Peyer's patch (tissue), 4 donors: ENCODE measurements around the gene MYL10. TPM values are rescaled to one million over a fixed set of nuclear protein-coding genes. Genes with fewer than 3 reads are reported as not detected.

Experiments used
- DNase-seq, 3 donors: peaks; one replicate each; pipeline ENCODE4 v3.0.0-alpha.2; 2017 to 2019
- H3K27ac ChIP-seq, 4 donors: fragments of 200-600 bp; sonication (generic); one replicate each; pipeline ENCODE4 v1.5.1; 2016 to 2019
- H3K27me3 ChIP-seq, 2 donors: fragments of 200-600 bp; sonication (generic); one replicate each; pipeline ENCODE4 v1.5.1; 2019
- H3K36me3 ChIP-seq, 3 donors: fragments of 200-600 bp; sonication (generic); one replicate each; pipeline ENCODE4 v1.5.1; 2016 to 2019
- H3K4me1 ChIP-seq, 4 donors: fragments of 200-600 bp; sonication (generic); one replicate each; pipeline ENCODE4 v1.5.1; 2016 to 2019
- H3K4me3 ChIP-seq, 4 donors: fragments of 200-600 bp; sonication (generic); 1 replicate in 3 of 4; 2 replicates in 1 of 4; pipeline ENCODE4 v1.5.1; 2016 to 2019; ENCODE audit warnings: mild to moderate bottlenecking in 1 of 4
- H3K9me3 ChIP-seq, 4 donors: fragments of 200-600 bp; sonication (generic); one replicate each; pipeline ENCODE4 v1.5.1; 2016 to 2019; ENCODE audit warnings: mild to moderate bottlenecking in 1 of 4
- CTCF ChIP-seq, 6 experiments: fragments of 450-650 bp in 4 of 6; fragments of 200-600 bp in 2 of 6; sonication (generic) in 1 of 6; IDR thresholded peaks; one replicate each; pipeline ENCODE4 v1.5.1; 2017 to 2019; ENCODE audit warnings: antibody characterized with exemption in 6 of 6, mild to moderate bottlenecking in 3 of 6, moderate library complexity in 1 of 6
- POLR2A ChIP-seq, 2 donors: fragments of 450-650 bp; IDR thresholded peaks; one replicate each; pipeline ENCODE4 v1.5.1; 2017; ENCODE audit warnings: antibody characterized with exemption in 2 of 2, mild to moderate bottlenecking in 2 of 2, moderate library complexity in 2 of 2
- total RNA-seq, 4 donors: library from RNA; depleted of rRNA; stranded (reverse); fragments of >200 nt; gene quantifications; one replicate each; pipeline ENCODE4 v1.1.0, GENCODE V29; 2016

The MYL10 gene
- total RNA-seq, 4 donors from 2014 or later, result not detected

GRCh38 chr7:101586078-101586905, 42.8 kb downstream of the MYL10 start:
- TF ChIP-seq CTCF (IDR thresholded peaks at IDR 0.05) (peak in 3 of 6 experiments; percentile 28 to 42 (median 38)), POLR2A (IDR thresholded peaks at IDR 0.05) (no peak)
- Histone ChIP-seq H3K36me3 (no peaks in the 10 kb centered on the region), H3K4me1 (peaks cover 0 to 25% (median 0%) of the 10 kb centered on the region in 4 donors), H3K9me3 (peaks cover 0 to 4% (median 0%) of the 10 kb centered on the region in 4 donors), H3K27me3 (no peaks in the 10 kb centered on the region), H3K27ac (peak overlapping the region in 2 of 4 donors; percentile 74 to 80), H3K4me3 (no peak overlapping the region)
- peak in 2 of 3 donors; percentile 64 to 73 for DNase-seq

GRCh38 chr7:101582971-101583370, 46.1 kb downstream of the MYL10 start:
- Histone ChIP-seq H3K27me3 (no peaks in the 10 kb centered on the region), H3K4me1 (peaks cover 0 to 25% (median 0%) of the 10 kb centered on the region in 4 donors), H3K27ac (no peak overlapping the region), H3K4me3 (no peak overlapping the region), H3K36me3 (no peaks in the 10 kb centered on the region), H3K9me3 (peaks cover 0 to 4% (median 0%) of the 10 kb centered on the region in 4 donors)
- TF ChIP-seq CTCF (IDR thresholded peaks at IDR 0.05), result no peak
- no peak for TF ChIP-seq POLR2A (IDR thresholded peaks at IDR 0.05)
- DNase-seq, result peak in 1 of 3 donors; percentile 34

- TF ChIP-seq POLR2A (IDR thresholded peaks at IDR 0.05) (no peak), CTCF (IDR thresholded peaks at IDR 0.05) (no peak)
Measured at GRCh38 chr7:101581891-101582290, 47.2 kb downstream of the MYL10 start.

GRCh38 chr7:101580596-101580995, 48.5 kb downstream of the MYL10 start:
- peak in 1 of 3 donors; percentile 3 for DNase-seq
- TF ChIP-seq POLR2A (IDR thresholded peaks at IDR 0.05) (no peak), CTCF (IDR thresholded peaks at IDR 0.05) (no peak)
- no peaks in the 10 kb centered on the region for H3K36me3 ChIP-seq
- peaks cover 0 to 4% (median 0%) of the 10 kb centered on the region in 4 donors for H3K9me3 ChIP-seq
- H3K27ac ChIP-seq, result no peak overlapping the region
- no peak overlapping the region for H3K4me3 ChIP-seq
- no peaks in the 10 kb centered on the region for H3K27me3 ChIP-seq
- peaks cover 0 to 14% (median 0%) of the 10 kb centered on the region in 4 donors for H3K4me1 ChIP-seq

More at GRCh38 chr7:101581891-101582290, 47.2 kb downstream of the MYL10 start:
- H3K9me3 ChIP-seq, result peaks cover 0 to 4% (median 0%) of the 10 kb centered on the region in 4 donors
- H3K4me3 ChIP-seq, result no peak overlapping the region
- H3K36me3 ChIP-seq, result no peaks in the 10 kb centered on the region
- peaks cover 0 to 25% (median 0%) of the 10 kb centered on the region in 4 donors for H3K4me1 ChIP-seq
- H3K27ac ChIP-seq, result no peak overlapping the region
- peak in 1 of 3 donors; percentile 23 for DNase-seq
- H3K27me3 ChIP-seq, result no peaks in the 10 kb centered on the region

GRCh38 chr7:101578552-101578951, 50.5 kb downstream of the MYL10 start:
- Histone ChIP-seq H3K27me3 (no peaks in the 10 kb centered on the region), H3K4me1 (no peaks in the 10 kb centered on the region), H3K27ac (no peak overlapping the region), H3K9me3 (peaks cover 0 to 4% (median 0%) of the 10 kb centered on the region in 4 donors), H3K4me3 (no peak overlapping the region), H3K36me3 (no peaks in the 10 kb centered on the region)
- DNase-seq, result no peak
- no peak for TF ChIP-seq POLR2A (IDR thresholded peaks at IDR 0.05)
- no peak for TF ChIP-seq CTCF (IDR thresholded peaks at IDR 0.05)
